Endothelial cell of umbilical vein (primary cell): ENCODE results near the gene EPC2. TPM values are rescaled to one million over a fixed set of nuclear protein-coding genes. Genes with fewer than 3 reads are reported as not detected.

Source experiments
- BruUV-seq: library from RNA; stranded (reverse); fragments of 400-500 nt; replicated peaks from 2 replicates; lab custom pipeline; 2021; lab: Mats Ljungman, UMichigan
- CTCF ChIA-PET: fragments of 300-600, 350-600 bp; sonication (Branson Sonifier 250); formaldehyde crosslinking; loops from one replicate; lab custom pipeline; 2021; ENCODE audit warnings: antibody characterized with exemption, inconsistent platforms; lab: Charles Lee
- POLR2A ChIA-PET: fragments of 300-600, 350-600 bp; sonication (Branson Sonifier 250); formaldehyde crosslinking; loops from one replicate; lab custom pipeline; 2021; ENCODE audit warnings: antibody characterized with exemption, inconsistent platforms; lab: Charles Lee
- DNase-seq: peaks from one replicate; pipeline ENCODE4 v3.0.0-alpha.2; 2011; ENCODE audit warnings: low read depth, low spot score
- FAIRE-seq: peaks from 2 replicates; lab custom pipeline; 2011; peaks lifted over from hg19 to GRCh38; lab: Jason Lieb, UNC
- H2AFZ ChIP-seq: 2 replicates; pipeline ENCODE4 v1.6.0; 2012; ENCODE audit warnings: low read depth, low read length, control low read depth, inconsistent platforms
- H3K27ac ChIP-seq: 2 replicates; pipeline ENCODE4 v1.5.1; 2011; ENCODE audit warnings: low read depth, mild to moderate bottlenecking, control low read depth, low read length, moderate library complexity; ENCODE audit not compliant: insufficient read depth
- H3K27me3 ChIP-seq, 2 experiments: 2 replicates each; pipeline versions ENCODE4 v1.6.0 to v1.6.1; 2011; ENCODE audit warnings: low read length in 2 of 2, mixed read lengths in 1 of 2; ENCODE audit not compliant: control insufficient read depth in 2 of 2, insufficient read depth in 2 of 2
- H3K36me3 ChIP-seq, 2 experiments: 2 replicates in 1 of 2; 3 replicates in 1 of 2; pipeline ENCODE4 v1.5.1; 2011; ENCODE audit warnings: low read length in 2 of 2, mild to moderate bottlenecking in 1 of 2, moderate library complexity in 1 of 2; ENCODE audit not compliant: control insufficient read depth in 2 of 2, insufficient read depth in 2 of 2; ENCODE audit errors: extremely low read depth in 1 of 2
- H3K4me1 ChIP-seq: 3 replicates; pipeline ENCODE4 v1.5.1; 2011; ENCODE audit warnings: mild to moderate bottlenecking, low read length; ENCODE audit not compliant: control insufficient read depth, insufficient read depth; ENCODE audit errors: extremely low read depth
- H3K4me2 ChIP-seq: 2 replicates; pipeline ENCODE4 v1.6.1; 2011; ENCODE audit warnings: low read length, control low read depth, mixed read lengths; ENCODE audit not compliant: insufficient read depth
- H3K4me3 ChIP-seq, 3 experiments: fragments of 200-600 bp in 1 of 3; sonication (generic), shearing (Covaris generic) in 1 of 3; replicated peaks in 1 of 3; 2 replicates each; pipeline ENCODE4 v1.5.1; 2011 to 2016; ENCODE audit warnings: control low read depth in 3 of 3, low read length in 3 of 3, mild to moderate bottlenecking in 2 of 3, inconsistent platforms in 1 of 3, low read depth in 1 of 3, moderate library complexity in 1 of 3; ENCODE audit not compliant: insufficient read depth in 1 of 3
- H3K79me2 ChIP-seq: 2 replicates; pipeline ENCODE4 v1.6.0; 2012; ENCODE audit warnings: low read length, inconsistent platforms; ENCODE audit not compliant: control insufficient read depth, insufficient read depth
- H3K9ac ChIP-seq: replicated peaks from 2 replicates; pipeline ENCODE3; 2011; ENCODE audit warnings: low read length, control low read depth; ENCODE audit not compliant: insufficient read depth; ENCODE audit errors: extremely low read depth
- H3K9me1 ChIP-seq: replicated peaks from 3 replicates; pipeline ENCODE4 v1.6.0; 2011; ENCODE audit warnings: mild to moderate bottlenecking, low read length; ENCODE audit not compliant: control insufficient read depth, insufficient read depth; ENCODE audit errors: extremely low read depth
- H3K9me3 ChIP-seq: replicated peaks from 2 replicates; pipeline ENCODE4 v1.5.1; 2012; ENCODE audit warnings: low read length, inconsistent platforms; ENCODE audit not compliant: control insufficient read depth, insufficient read depth
- H4K20me1 ChIP-seq: replicated peaks from 2 replicates; pipeline ENCODE3; 2011; ENCODE audit warnings: mild to moderate bottlenecking, low read length; ENCODE audit not compliant: control insufficient read depth, insufficient read depth; ENCODE audit errors: extremely low read depth
- EZH2 ChIP-seq: IDR thresholded peaks from 2 replicates; pipeline ENCODE4 v1.6.1; 2012; ENCODE audit warnings: borderline replicate concordance, low read depth, mild to moderate bottlenecking, moderate library complexity, low read length, inconsistent platforms; ENCODE audit not compliant: severe bottlenecking
- FOS ChIP-seq: IDR thresholded peaks from 2 replicates; pipeline ENCODE4 v1.6.1; 2011; ENCODE audit warnings: mild to moderate bottlenecking, low read length, moderate library complexity, borderline replicate concordance; ENCODE audit not compliant: insufficient read depth
- GATA2 ChIP-seq: IDR thresholded peaks from 2 replicates; pipeline ENCODE4 v1.7.0; 2011; ENCODE audit warnings: low read depth, mild to moderate bottlenecking, moderate library complexity, mixed read lengths, low read length; ENCODE audit not compliant: insufficient read length, insufficient read depth
- JUN ChIP-seq: IDR thresholded peaks from 2 replicates; pipeline ENCODE4 v1.6.1; 2011; ENCODE audit warnings: borderline replicate concordance, low read depth; ENCODE audit not compliant: insufficient read length, insufficient read depth
- MYC ChIP-seq: IDR thresholded peaks from one replicate; pipeline ENCODE4 v1.6.1; 2011; ENCODE audit warnings: mild to moderate bottlenecking, low read depth, low read length
- POLR2A ChIP-seq: IDR thresholded peaks from 2 replicates; pipeline ENCODE4 v1.6.1; 2012; ENCODE audit warnings: low read depth, mild to moderate bottlenecking, control low read depth, low read length
- POLR2AphosphoS5 ChIP-seq: IDR thresholded peaks from 2 replicates; pipeline ENCODE4 v1.6.1; 2012; ENCODE audit warnings: low read depth, mild to moderate bottlenecking, control low read depth, low read length, moderate library complexity; ENCODE audit not compliant: insufficient read depth
- dilution Hi-C: fragments of 300-500 bp; cut with MboI; formaldehyde crosslinking; loops from one replicate; pipeline ENCODE4 v1.15.0; 2019; ENCODE audit warnings: low sequenced_read_pairs; ENCODE audit not compliant: extremely low pct_ligation_motif_present
- intact Hi-C: fragments of 100-400 bp; cut with micrococcal nuclease; formaldehyde crosslinking; loops from one replicate; pipeline ENCODE4 v1.10.0; 2022
- polyA plus RNA-seq, 4 experiments: library from polyadenylated mRNA; depleted of rRNA in 3 of 4; stranded (reverse) in 3 of 4; unstranded in 1 of 4; fragments of >200 nt; gene quantifications; 2 replicates each; pipeline versions ENCODE4 v1.2.1 to v1.2.3, GENCODE V29; 2011 to 2012; ENCODE audit warnings: missing spikeins in 1 of 4
- total RNA-seq: library from RNA; stranded (reverse); gene quantifications from 2 replicates; pipeline ENCODE4 v1.2.3, GENCODE V29; 2021
- TF ChIP-seq, protein P1 (sequence below), 2 donors: IDR thresholded peaks; 1 replicate in 1 of 2; 2 replicates in 1 of 2; pipeline ENCODE4 v1.5.1; 2011; ENCODE audit warnings: low read length in 2 of 2, mild to moderate bottlenecking in 2 of 2, moderate library complexity in 2 of 2, control low read depth in 1 of 2, inconsistent platforms in 1 of 2, low read depth in 1 of 2; ENCODE audit not compliant: insufficient read depth in 1 of 2; ENCODE audit errors: extremely low read depth in 1 of 2
- TF ChIP-seq, protein P2 (sequence below): IDR thresholded peaks from 2 replicates; pipeline ENCODE4 v1.6.1; 2011; ENCODE audit not compliant: insufficient read depth, insufficient read length

Gene EPC2
- total and polyA plus RNA-seq, 2 donors (not counting 3 experiments of a cell fraction or from before 2014, with no cell fraction given), result 15.1 to 25.2 TPM

DNA sequence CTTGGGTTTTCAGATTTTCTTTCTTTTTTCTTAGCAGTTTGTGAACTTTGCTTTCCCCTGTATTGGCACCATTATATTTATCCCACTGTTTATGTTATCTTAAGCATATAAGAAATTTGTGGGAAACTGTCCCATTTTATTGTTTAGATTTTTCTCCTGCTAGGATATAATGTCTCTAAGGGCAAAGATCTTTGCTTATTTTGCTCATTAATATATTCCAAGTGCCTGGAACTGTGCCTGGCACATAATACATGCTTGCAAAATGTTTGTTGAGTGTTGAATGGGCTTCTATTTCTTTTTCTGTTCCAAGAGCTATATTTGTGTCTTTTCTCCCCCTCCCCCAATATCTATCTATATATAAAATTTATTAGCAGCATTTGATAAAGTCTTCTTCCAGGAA lies 5.4 kb downstream of the EPC2 start:
- ChIA-PET CTCF (no interaction called here), POLR2A (no interaction called here)
- no peaks in the 10 kb centered on the region for H3K9me3 ChIP-seq
- H3K4me3 ChIP-seq, result no peak overlapping the region
- BruUV-seq, result no TSS peak
- H3K9me1 ChIP-seq, result peaks cover 4% of the 10 kb centered on the region
- H3K27me3 ChIP-seq, result no peaks in the 10 kb centered on the region
- no peak overlapping the region for H3K9ac ChIP-seq
- dilution Hi-C loops, result no loop called here
- DNase-seq (no peak), FAIRE-seq (no peak)
- H4K20me1 ChIP-seq, result peaks cover 45% of the 10 kb centered on the region
- TF ChIP-seq GATA2 (no peak), EZH2 (no peak), POLR2AphosphoS5 (no peak), MYC (no peak)
- intact Hi-C loops, result loop anchor here (10.0 kb wide), 4 partner anchors 335 to 915 kb away; partner anchors contain the start of gene ACVR2A
- H3K79me2 ChIP-seq, result peaks cover 95% of the 10 kb centered on the region
- H3K4me2 ChIP-seq, result no peak overlapping the region
- H3K27ac ChIP-seq, result no peak overlapping the region
- no peak overlapping the region for H2AFZ ChIP-seq
- H3K4me1 ChIP-seq, result peaks cover 6% of the 10 kb centered on the region
- no peaks in the 10 kb centered on the region for H3K36me3 ChIP-seq

DNA sequence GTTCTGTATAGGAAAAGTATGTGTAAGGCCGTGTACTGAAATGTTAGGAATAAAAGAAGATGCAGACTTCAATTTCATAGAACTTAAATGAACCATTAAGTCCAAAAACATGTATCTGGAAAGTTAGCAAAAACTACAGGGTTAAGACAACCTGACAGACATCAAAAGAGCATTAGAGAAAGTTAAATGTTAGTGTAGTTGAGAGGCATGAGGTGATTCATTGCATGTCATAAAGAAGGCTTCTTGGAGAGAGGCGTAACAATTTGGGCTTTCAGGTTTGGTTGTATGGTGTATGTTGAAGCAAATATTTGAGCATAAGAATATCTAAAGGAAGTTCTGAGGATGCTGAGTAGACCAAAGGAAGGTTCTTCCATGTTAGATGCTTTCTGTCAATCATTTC lies 6.3 kb downstream of the EPC2 start:
- Histone ChIP-seq H3K4me1 (peaks cover 6% of the 10 kb centered on the region), H3K36me3 (no peaks in the 10 kb centered on the region), H3K9me3 (no peaks in the 10 kb centered on the region), H3K9me1 (peaks cover 4% of the 10 kb centered on the region), H3K9ac (no peak overlapping the region), H2AFZ (no peak overlapping the region), H3K4me3 (no peak overlapping the region), H3K27ac (no peak overlapping the region), H3K79me2 (peaks cover 98% of the 10 kb centered on the region), H4K20me1 (peaks cover 43% of the 10 kb centered on the region), H3K27me3 (no peaks in the 10 kb centered on the region), H3K4me2 (no peak overlapping the region)
- TF ChIP-seq EZH2 (no peak), GATA2 (no peak), FOS (no peak), POLR2A (no peak), JUN (no peak), MYC (no peak), POLR2AphosphoS5 (no peak)
- TF ChIP-seq, protein P1, sequence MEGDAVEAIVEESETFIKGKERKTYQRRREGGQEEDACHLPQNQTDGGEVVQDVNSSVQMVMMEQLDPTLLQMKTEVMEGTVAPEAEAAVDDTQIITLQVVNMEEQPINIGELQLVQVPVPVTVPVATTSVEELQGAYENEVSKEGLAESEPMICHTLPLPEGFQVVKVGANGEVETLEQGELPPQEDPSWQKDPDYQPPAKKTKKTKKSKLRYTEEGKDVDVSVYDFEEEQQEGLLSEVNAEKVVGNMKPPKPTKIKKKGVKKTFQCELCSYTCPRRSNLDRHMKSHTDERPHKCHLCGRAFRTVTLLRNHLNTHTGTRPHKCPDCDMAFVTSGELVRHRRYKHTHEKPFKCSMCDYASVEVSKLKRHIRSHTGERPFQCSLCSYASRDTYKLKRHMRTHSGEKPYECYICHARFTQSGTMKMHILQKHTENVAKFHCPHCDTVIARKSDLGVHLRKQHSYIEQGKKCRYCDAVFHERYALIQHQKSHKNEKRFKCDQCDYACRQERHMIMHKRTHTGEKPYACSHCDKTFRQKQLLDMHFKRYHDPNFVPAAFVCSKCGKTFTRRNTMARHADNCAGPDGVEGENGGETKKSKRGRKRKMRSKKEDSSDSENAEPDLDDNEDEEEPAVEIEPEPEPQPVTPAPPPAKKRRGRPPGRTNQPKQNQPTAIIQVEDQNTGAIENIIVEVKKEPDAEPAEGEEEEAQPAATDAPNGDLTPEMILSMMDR (IDR thresholded peaks at IDR 0.05; ENCODE audit: extremely low read depth in 1 of 2, insufficient read depth in 1 of 2, low read depth in 1 of 2, low read length in 2 of 2), result no peak
- TF ChIP-seq, protein P2, sequence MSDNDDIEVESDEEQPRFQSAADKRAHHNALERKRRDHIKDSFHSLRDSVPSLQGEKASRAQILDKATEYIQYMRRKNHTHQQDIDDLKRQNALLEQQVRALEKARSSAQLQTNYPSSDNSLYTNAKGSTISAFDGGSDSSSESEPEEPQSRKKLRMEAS, result no peak
- intact Hi-C loops (no loop called here), dilution Hi-C loops (no loop called here)
- no TSS peak for BruUV-seq
- FAIRE-seq (no peak), DNase-seq (no peak)
- POLR2A ChIA-PET, result no interaction called here
- CTCF ChIA-PET, result no interaction called here
